Lung microvascular endothelial cell (primary cell): ENCODE data around the gene SLC35A3. TPM values are rescaled to one million over a fixed set of nuclear protein-coding genes. Genes with fewer than 3 reads are reported as not detected.
"Not testable (repeated sequence)": the region's sequence is repeated elsewhere in the genome, so short reads cannot be mapped to it uniquely, and the experiment has no call there.

Experiments
- DNase-seq, 2 donors: peaks; one replicate each; pipeline versions ENCODE4 v3.0.0 to v3.0.0-alpha.2; 2010; ENCODE audit warnings: low read depth in 2 of 2
- total RNA-seq: library from RNA; depleted of rRNA; stranded (reverse); fragments of >200 nt; gene quantifications from 2 replicates; pipeline ENCODE4 v1.2.1, GENCODE V29; 2014

Gene SLC35A3
- 11.6 and 18.7 TPM in 2 replicates for total RNA-seq

- peak; percentile 70 to 76 for DNase-seq
Observed at GRCh38 chr1:99969729-99970621, at the start of gene SLC35A3. Gene SLC35A3, plus strand, starts transcription at chr1:99969996. Its CDS starts 23,559 bp downstream, at chr1:99993555.

GRCh38 chr1:99934801-99935200 is 35.0 kb upstream of the SLC35A3 start:
- DNase-seq = no peak

GRCh38 chr1:99935534-99935933 is 34.3 kb upstream of the SLC35A3 start:
- DNase-seq = no peak

- no peak for DNase-seq
Observed at GRCh38 chr1:99936071-99936470, 33.7 kb upstream of the SLC35A3 start.

- DNase-seq = no peak
Observed at GRCh38 chr1:99942723-99943122, 27.1 kb upstream of the SLC35A3 start.

GRCh38 chr1:99943223-99943794 is 26.5 kb upstream of the SLC35A3 start:
- no peak for DNase-seq

GRCh38 chr1:99944192-99944591 is 25.6 kb upstream of the SLC35A3 start:
- DNase-seq = no peak

GRCh38 chr1:99945174-99945573 is 24.6 kb upstream of the SLC35A3 start:
- DNase-seq = no peak

GRCh38 chr1:99950486-99950885 is 19.3 kb upstream of the SLC35A3 start:
- DNase-seq = no peak

- no peak for DNase-seq
Observed at GRCh38 chr1:99952522-99952921, 17.3 kb upstream of the SLC35A3 start.

GRCh38 chr1:99955375-99955774 is 14.4 kb upstream of the SLC35A3 start:
- DNase-seq = no peak

GRCh38 chr1:99956755-99957154 is 13.0 kb upstream of the SLC35A3 start:
- DNase-seq = peak; percentile 35 to 58

GRCh38 chr1:99957818-99958217 is 12.0 kb upstream of the SLC35A3 start:
- DNase-seq = no peak

- DNase-seq = not testable (repeated sequence)
Observed at GRCh38 chr1:99959189-99959705, 10.5 kb upstream of the SLC35A3 start.

GRCh38 chr1:99960260-99960659 is 9.5 kb upstream of the SLC35A3 start:
- not testable (repeated sequence) for DNase-seq

- peak; percentile 37 to 65 for DNase-seq
Observed at GRCh38 chr1:99963041-99963795, 6.6 kb upstream of the SLC35A3 start.

GRCh38 chr1:99964806-99965205 is 5.0 kb upstream of the SLC35A3 start:
- no peak for DNase-seq

GRCh38 chr1:99965646-99966375 is 4.0 kb upstream of the SLC35A3 start:
- no peak for DNase-seq

- DNase-seq = no peak
Observed at GRCh38 chr1:99968214-99968613, 1.6 kb upstream of the SLC35A3 start.

GRCh38 chr1:99969260-99969728 is 502 bp upstream of the SLC35A3 start:
- no peak for DNase-seq

GRCh38 chr1:99970713-99971255 is 988 bp downstream of the SLC35A3 start:
- DNase-seq = no peak
